Right renal cortex interstitium (tissue), 3 donors: ENCODE data around the gene THADA. TPM values are rescaled to one million over a fixed set of nuclear protein-coding genes. Genes with fewer than 3 reads are reported as not detected.

Experiments used
- DNase-seq, 3 donors: peaks; one replicate each; pipeline ENCODE4 v3.0.0-alpha.2; 2013; ENCODE audit warnings: low read depth in 3 of 3, low spot score in 2 of 3
- polyA plus RNA-seq, 3 donors: library from polyadenylated mRNA; unstranded; fragments of 120-200 nt; gene quantifications; one replicate each; pipeline ENCODE4 v1.2.1, GENCODE V29; 2013; ENCODE audit not compliant: insufficient read length in 3 of 3

Gene THADA
- polyA plus RNA-seq, 3 donors, result 33.6 to 35.1 (median 34.5) TPM

GRCh38 chr2:43340945-43341356 is 254.9 kb downstream of the THADA start:
- DNase-seq, result no peak

DNA sequence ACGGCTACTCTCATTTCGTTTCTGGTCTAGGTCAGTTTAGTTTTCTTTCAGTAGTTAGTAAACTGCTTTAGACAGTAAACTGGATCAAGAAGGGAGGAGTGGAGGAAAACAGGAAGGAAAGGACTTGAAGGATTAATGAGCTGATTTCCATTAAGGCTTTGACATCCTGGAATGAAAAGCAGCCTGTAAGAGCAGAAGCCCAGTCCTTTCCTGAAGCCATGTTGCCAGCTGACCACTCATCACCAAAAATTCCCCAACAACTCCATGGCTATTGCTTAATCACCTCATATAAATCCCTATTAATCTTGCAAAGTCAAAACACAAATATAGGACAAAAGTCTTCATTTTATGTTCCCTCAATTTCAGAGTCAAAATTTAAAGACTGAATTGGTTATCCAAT is 255.8 kb downstream of the THADA start:
- no peak for DNase-seq

DNA sequence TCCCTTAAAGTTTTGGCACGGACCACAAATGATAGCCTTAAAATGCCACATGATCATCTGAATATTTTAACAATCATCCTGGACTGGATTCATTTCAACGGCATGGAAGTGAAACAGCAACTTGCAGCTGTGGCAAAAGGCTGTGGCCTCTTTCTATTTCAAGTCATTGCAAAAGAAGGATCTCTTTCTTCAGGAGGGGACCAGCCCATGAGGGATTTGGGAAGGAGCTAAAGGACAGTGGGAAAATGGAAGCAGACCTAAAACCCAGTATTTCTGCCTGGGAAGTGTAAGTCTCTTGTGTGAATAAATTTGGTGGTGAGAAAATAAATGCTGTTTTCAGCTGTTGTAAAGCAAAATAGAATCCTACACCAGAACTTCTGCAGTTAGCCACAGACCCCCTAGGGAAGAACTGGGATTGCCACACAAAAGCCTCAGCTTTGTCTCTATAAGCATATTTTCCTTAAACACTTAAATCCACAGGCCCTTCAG is 262.1 kb downstream of the THADA start:
- no peak for DNase-seq

DNA sequence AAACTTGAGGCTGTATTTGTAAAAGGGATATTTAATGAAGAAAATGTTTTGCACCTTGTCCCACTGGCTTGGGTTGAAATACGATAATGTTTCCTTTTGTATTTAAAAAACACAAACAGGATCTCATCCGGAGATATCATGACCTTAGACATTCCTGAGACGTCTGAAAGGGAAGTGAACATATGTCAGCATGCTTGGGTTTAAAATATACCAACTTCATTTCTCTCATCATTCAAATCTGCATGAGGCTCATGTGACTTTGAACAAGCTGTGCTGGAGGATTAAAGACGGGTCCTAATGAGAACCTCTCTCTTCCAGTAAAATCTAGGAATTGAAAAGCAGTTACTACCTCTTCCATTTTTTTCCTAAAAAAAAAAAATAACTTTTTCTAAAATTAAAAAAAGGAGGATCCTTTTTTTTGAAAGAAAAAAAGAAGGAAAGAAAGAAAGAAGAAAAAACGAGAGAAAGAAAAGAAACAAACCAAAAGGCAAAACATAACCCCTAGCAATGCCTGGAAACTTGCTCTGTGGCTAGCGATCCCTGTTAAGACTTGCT is 262.7 kb downstream of the THADA start:
- no peak for DNase-seq

GRCh38 chr2:43332653-43333052 is 263.2 kb downstream of the THADA start:
- DNase-seq, result no peak

GRCh38 chr2:43331422-43331821 is 264.4 kb downstream of the THADA start:
- DNase-seq, result no peak

- no peak for DNase-seq
Observed at GRCh38 chr2:43329637-43330036, 266.2 kb downstream of the THADA start.

DNA sequence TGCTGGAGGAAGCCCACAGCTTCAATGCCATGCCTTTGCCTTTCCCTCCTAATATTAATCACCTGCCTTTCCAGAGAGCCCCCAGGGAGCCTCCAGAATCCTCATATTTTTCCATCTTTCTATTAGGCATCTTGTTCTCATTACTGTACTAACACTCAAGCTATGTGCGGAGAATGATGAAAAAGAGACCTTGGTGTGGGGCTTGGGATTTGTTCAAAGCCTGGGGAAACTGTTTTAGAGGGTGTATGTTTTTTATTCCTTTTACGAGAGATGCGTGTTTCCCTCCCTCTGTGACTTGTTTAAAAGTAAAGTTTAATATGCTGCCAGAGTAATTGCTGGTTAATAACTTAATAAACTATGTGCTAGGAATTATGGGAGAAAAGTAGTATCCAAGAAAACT is 267.0 kb downstream of the THADA start:
- DNase-seq, result no peak

- DNase-seq, result no peak
Observed at GRCh38 chr2:43328133-43328532, 267.7 kb downstream of the THADA start.

DNA sequence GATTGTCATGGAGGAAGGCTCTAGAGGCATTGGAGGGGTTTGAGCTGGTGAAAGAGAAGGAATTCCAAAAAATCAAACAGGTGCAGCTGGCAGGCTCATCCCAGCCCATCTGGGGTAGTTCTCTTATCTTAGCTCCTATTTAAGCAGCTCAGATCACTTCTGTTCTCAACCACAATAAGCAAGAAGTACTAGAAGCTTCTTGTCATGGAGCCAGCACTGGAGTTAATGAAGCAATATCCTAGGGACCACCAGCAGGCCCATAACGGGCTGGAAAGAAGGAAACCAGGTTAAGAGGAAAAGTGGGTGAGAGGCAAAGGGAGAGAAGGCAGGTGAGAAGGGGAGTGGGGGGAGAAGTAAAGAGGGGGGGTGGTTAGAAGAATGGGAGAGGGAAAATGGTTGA is 268.7 kb downstream of the THADA start:
- DNase-seq, result no peak

DNA sequence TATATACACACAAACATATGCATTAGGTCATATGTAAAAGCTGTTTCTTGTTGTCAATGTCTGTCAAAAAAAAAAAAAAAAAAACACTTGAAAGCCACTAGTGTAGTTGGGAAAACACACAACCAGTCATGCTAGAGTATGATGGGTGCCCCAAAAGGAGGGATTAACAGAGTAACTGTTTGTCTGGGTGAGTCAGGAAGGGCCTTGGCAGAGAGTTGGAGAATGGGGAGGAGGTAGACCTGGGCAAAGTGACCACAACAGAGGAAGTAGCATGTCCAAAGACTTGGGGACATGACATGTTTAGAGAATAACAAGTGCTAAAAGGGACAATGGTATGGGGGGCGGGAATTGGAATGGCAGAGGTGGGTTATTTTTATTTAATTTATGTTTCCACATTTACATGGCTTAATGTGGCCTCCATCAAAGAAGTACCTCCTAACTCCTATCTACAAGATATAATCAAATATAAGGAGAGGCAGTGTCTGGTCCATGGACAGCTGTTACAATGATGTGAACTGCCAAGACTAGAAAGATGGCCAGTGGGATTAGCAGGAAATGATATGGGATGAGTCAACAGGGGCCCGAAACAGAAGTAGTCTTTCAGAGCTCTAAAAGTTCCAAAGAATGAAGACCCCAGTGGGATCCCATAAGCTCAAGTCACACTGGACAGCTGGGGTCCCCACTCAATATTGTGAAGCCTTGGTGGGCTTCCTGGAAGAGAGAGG is 269.6 kb downstream of the THADA start:
- no peak for DNase-seq

DNA sequence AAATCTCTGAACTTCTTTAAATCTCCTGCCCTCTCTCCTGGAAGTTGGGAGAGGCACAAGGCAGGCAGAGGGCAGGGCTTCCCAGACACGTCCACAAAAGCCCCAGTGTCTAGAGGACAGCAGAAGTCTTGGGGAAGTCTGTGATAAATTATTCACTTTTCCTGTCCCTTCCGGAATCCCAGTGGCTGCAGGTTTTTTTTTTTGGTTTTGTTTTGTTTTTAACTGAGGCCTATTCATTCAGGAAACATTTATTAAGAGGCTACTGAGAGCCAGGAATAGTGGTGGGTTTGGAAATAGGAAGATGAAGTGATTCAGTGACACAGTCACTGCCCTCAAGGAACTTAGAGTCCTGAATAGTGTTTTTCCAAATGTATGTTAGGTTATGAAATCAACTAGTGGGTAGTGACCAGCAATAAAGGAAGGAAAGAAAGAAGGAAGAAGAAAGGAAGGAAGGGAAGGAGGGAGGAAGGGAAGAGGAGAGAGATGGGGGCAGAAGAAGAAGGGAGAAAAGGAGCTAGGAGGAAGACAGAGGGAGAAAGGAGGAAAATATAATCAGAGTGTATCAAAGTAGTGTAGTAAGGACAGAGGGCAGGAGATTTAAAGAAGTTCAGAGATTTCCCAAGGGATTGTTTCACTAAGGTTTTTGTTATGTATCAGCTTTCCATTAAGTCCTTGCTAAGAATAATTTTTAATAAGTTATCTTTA is 270.6 kb downstream of the THADA start:
- DNase-seq, result no peak

- DNase-seq, result no peak
Observed at GRCh38 chr2:43324259-43325106, 271.4 kb downstream of the THADA start.

DNA sequence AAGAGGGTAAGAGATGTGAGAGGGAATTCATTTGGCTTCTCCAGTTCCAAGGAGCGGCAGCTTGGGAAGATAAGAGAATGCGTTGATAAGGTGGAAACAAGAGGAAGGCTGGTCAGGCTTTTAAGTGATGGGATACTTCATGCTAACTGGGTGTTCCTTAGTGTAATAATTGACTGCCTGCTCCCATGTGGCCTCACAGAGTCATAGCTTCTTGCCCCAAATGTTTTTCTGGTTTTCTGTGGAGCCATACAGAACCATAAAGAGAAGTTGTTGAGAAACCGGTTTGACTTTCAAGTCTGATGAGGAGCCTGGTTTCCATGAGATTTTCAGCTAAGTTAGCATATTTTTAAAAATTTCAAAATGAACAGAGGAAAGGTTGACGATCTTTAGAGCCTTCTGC is 272.0 kb downstream of the THADA start:
- DNase-seq, result no peak

- DNase-seq, result no peak
Observed at GRCh38 chr2:43321446-43321845, 274.4 kb downstream of the THADA start.

DNA sequence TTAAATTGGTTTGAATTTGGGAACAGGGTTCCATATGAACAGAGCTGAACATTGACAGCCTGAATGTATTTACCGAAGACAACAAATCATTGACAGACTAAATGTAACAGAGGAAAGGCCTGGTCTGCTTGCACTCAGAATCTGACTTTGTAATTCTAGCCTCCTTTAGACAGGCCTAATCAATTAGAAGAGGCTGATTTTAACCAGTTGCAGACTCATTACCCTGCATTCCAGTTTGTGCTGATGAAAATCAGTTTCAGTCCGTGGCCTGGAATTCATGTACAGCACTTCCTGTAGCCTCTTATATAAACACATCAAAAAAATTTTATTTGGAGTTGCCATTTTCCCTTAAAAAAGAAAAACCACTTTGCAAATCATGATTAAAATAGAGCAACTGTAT is 276.3 kb downstream of the THADA start:
- DNase-seq, result no peak

GRCh38 chr2:43318791-43319190 is 277.0 kb downstream of the THADA start:
- DNase-seq, result no peak

DNA sequence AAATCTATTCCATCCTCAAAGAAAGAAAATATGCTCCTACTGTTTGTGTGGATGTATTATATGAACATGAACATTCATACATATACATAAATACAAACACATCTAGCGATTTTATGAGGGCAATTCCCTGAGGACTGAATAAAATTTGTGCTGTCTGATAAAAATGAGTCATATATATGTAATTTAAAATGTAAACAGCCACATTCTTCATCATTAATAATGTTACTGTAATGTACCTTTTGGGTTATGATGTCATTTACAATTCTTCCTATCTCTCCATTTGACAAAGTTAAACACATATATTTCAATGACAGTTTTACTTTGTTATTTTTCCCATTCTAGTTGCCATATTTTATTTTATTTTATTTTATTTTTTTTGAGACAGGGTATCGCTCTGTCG is 278.2 kb downstream of the THADA start:
- no peak for DNase-seq

DNA sequence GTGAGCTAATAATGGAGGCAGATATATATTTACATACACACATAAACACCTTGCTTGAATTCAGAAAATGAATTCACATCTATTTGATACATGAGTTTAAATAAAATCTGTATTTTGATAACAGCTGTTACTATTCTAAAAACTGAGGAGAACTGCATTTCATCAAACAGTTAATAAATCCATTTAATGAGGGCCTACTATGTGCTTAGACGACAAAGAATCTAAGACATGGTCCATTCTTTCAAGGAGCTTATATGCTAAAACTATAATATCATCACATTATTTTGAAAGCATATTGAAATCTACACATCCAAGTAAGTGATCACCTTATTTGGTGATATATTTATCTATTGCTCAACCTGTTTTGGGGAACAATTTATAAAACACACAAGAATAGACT is 278.6 kb downstream of the THADA start:
- DNase-seq, result no peak

DNA sequence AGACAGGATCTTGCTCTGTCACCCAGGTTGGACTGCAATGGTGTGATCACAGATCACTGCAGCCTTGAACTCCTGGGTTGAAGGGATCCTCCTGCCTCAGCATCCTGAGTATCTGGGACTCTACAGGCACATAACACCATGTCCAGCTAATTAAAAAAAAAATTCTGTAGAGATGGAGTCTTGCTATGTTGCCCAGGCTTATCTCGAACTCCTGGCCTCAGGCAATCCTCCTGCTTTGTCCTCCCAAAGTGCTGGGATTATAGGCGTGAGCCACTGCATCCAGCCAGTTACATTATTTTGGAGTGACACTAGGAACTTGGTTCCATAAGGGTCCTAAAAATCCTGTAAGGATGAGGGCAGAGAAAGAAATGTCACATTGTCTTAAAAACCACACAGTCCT is 280.4 kb downstream of the THADA start:
- no peak for DNase-seq

DNA sequence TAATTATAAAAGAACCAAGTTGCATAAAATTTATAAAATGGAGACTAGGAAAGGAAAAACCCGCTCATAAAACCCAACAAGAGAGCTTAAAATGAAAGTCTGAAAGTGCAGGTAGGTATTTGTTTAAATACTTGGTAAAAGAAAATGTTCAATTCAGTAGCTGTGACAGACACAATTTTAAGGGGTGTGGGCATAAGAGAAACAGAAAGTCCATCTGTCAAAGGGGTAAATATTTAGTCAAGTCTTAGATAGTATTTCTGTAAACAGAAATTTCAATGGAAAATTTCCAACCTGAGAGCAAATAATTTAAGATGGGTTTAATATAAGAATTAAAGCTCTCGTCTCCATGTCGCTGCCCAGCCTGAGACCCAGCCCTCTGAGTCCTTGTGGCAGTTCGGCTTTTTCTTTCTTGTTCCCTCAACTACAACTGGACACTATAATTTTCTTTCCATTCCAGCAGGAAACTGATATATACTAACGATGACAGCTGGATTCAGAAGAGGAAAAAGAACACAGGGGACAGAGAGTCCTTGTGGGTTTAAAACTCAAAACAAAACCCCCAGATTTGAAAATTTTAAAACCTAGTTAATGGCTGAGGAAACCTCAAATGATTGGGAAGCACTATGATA is 281.4 kb downstream of the THADA start:
- no peak for DNase-seq
